GM21367 (cell line): ENCODE data around the gene PRKD2.
A peak's percentile ranks its signal among the peaks of the same experiment; 100 is the strongest.

Source experiments
- ATAC-seq: cut with Tn5 transposase; IDR thresholded peaks from one replicate; pipeline ENCODE4 v1.9.1; 2021; ENCODE audit not compliant: unreplicated experiment

PRKD2 gene

GRCh38 chr19:46665072-46665471, 51.8 kb downstream of the PRKD2 start:
- ATAC-seq: no peak

GRCh38 chr19:46661735-46662592, 55.0 kb downstream of the PRKD2 start:
- no peak for ATAC-seq

GRCh38 chr19:46661020-46661731, 55.7 kb downstream of the PRKD2 start, which contains the start of gene DACT3:
Gene DACT3 (minus strand): TSS chr19:46661182. CDS start chr19:46661064, 118 bp downstream.
- peak; percentile 81 for ATAC-seq

GRCh38 chr19:46660551-46661019, 56.3 kb downstream of the PRKD2 start:
- no peak for ATAC-seq

- ATAC-seq: no peak
Observed at GRCh38 chr19:46660008-46660517, 56.9 kb downstream of the PRKD2 start.

GRCh38 chr19:46659151-46660007, 57.5 kb downstream of the PRKD2 start:
- ATAC-seq: no peak

GRCh38 chr19:46656541-46656940, 60.4 kb downstream of the PRKD2 start:
- ATAC-seq: no peak

GRCh38 chr19:46654621-46655152, 62.2 kb downstream of the PRKD2 start:
- ATAC-seq: no peak

- ATAC-seq: no peak
Observed at GRCh38 chr19:46650445-46650844, 66.5 kb downstream of the PRKD2 start.

- no peak for ATAC-seq
Observed at GRCh38 chr19:46648961-46649960, 67.7 kb downstream of the PRKD2 start.

GRCh38 chr19:46648060-46648960, 68.6 kb downstream of the PRKD2 start:
- no peak for ATAC-seq

GRCh38 chr19:46646402-46646801, 70.5 kb downstream of the PRKD2 start:
- ATAC-seq: no peak

GRCh38 chr19:46644720-46645119, 72.2 kb downstream of the PRKD2 start:
- no peak for ATAC-seq

GRCh38 chr19:46640656-46641055, 76.3 kb downstream of the PRKD2 start:
- no peak for ATAC-seq

- no peak for ATAC-seq
Observed at GRCh38 chr19:46639358-46640182, 77.3 kb downstream of the PRKD2 start.

- no peak for ATAC-seq
Observed at GRCh38 chr19:46637224-46637623, 79.7 kb downstream of the PRKD2 start.

GRCh38 chr19:46635920-46636761, 80.8 kb downstream of the PRKD2 start, which contains the start of gene GNG8:
Gene GNG8 (minus strand): TSS chr19:46636202. CDS start chr19:46634682, 1,520 bp downstream.
- ATAC-seq: no peak
